BJ (cell line): ENCODE results near the gene KMT2B. TPM values are rescaled to one million over a fixed set of nuclear protein-coding genes. Genes with fewer than 3 reads are reported as not detected.

Source experiments
- CTCF ChIA-PET: fragments of 350-600 bp; formaldehyde crosslinking; extraction: SDS; loops from one replicate; lab custom pipeline; 2021; ENCODE audit warnings: antibody characterized with exemption, inconsistent platforms; lab: Yijun Ruan, JAX
- POLR2A ChIA-PET: fragments of 300-600 bp; sonication (Branson Sonifier 250); formaldehyde crosslinking; extraction: SDS; loops from one replicate; lab custom pipeline; 2021; ENCODE audit warnings: antibody characterized with exemption; lab: Charles Lee
- DNase-seq: peaks from one replicate; pipeline ENCODE4 v3.0.0-alpha.2; 2011; ENCODE audit warnings: low read depth
- H3K27me3 ChIP-seq: 2 replicates; pipeline ENCODE4 v1.6.0; 2011; ENCODE audit warnings: low read length; ENCODE audit not compliant: control insufficient read depth, insufficient read depth
- H3K36me3 ChIP-seq: 2 replicates; pipeline ENCODE4 v1.5.1; 2011; ENCODE audit warnings: low read length; ENCODE audit not compliant: control insufficient read depth, insufficient read depth
- H3K4me3 ChIP-seq: 2 replicates; pipeline ENCODE4 v1.5.1; 2011; ENCODE audit warnings: low read depth, mild to moderate bottlenecking, control low read depth, low read length
- polyA plus RNA-seq: library from polyadenylated mRNA; depleted of rRNA; stranded (reverse); fragments of >200 nt; gene quantifications from 2 replicates; pipeline ENCODE4 v1.2.3, GENCODE V29; 2011
- TF ChIP-seq, protein P1 (sequence below): IDR thresholded peaks from 2 replicates; pipeline ENCODE4 v1.5.1; 2011; ENCODE audit warnings: low read depth, mild to moderate bottlenecking, control low read depth, inconsistent platforms, low read length, moderate library complexity; ENCODE audit not compliant: insufficient read depth

The KMT2B gene
- polyA plus RNA-seq, 1 experiment: 13.3 TPM

GRCh38 chr19:35773020-35773806, 55.4 kb downstream of the KMT2B start:
- CTCF ChIA-PET: interaction anchor here (0.9 kb wide), 1 partner anchor 42 kb away, joined by 3 read pairs; no protein-coding TSS in a partner anchor

GRCh38 chr19:35774274-35775045, 56.7 kb downstream of the KMT2B start:
- no peak for DNase-seq
- ChIA-PET CTCF (interaction anchor here (0.9 kb wide), 1 partner anchor 40 kb away, joined by 3 read pairs; no protein-coding TSS in a partner anchor), POLR2A (no interaction called here)
- Histone ChIP-seq H3K27me3 (no peaks in the 10 kb centered on the region), H3K36me3 (no peaks in the 10 kb centered on the region), H3K4me3 (peak overlapping the region; percentile 24)
- TF ChIP-seq, protein P1, sequence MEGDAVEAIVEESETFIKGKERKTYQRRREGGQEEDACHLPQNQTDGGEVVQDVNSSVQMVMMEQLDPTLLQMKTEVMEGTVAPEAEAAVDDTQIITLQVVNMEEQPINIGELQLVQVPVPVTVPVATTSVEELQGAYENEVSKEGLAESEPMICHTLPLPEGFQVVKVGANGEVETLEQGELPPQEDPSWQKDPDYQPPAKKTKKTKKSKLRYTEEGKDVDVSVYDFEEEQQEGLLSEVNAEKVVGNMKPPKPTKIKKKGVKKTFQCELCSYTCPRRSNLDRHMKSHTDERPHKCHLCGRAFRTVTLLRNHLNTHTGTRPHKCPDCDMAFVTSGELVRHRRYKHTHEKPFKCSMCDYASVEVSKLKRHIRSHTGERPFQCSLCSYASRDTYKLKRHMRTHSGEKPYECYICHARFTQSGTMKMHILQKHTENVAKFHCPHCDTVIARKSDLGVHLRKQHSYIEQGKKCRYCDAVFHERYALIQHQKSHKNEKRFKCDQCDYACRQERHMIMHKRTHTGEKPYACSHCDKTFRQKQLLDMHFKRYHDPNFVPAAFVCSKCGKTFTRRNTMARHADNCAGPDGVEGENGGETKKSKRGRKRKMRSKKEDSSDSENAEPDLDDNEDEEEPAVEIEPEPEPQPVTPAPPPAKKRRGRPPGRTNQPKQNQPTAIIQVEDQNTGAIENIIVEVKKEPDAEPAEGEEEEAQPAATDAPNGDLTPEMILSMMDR: no peak

More at GRCh38 chr19:35773020-35773806, 55.4 kb downstream of the KMT2B start:
- Histone ChIP-seq H3K27me3 (no peaks in the 10 kb centered on the region), H3K36me3 (peaks cover 2% of the 10 kb centered on the region; the same call in 1 of the 2 replicates), H3K4me3 (no peak overlapping the region)
- DNase-seq: no peak
- POLR2A ChIA-PET: no interaction called here
- TF ChIP-seq, protein P1: no peak

GRCh38 chr19:35775046-35775297, 57.2 kb downstream of the KMT2B start:
- peak overlapping the region; percentile 24 for H3K4me3 ChIP-seq
- POLR2A ChIA-PET: no interaction called here

DNA sequence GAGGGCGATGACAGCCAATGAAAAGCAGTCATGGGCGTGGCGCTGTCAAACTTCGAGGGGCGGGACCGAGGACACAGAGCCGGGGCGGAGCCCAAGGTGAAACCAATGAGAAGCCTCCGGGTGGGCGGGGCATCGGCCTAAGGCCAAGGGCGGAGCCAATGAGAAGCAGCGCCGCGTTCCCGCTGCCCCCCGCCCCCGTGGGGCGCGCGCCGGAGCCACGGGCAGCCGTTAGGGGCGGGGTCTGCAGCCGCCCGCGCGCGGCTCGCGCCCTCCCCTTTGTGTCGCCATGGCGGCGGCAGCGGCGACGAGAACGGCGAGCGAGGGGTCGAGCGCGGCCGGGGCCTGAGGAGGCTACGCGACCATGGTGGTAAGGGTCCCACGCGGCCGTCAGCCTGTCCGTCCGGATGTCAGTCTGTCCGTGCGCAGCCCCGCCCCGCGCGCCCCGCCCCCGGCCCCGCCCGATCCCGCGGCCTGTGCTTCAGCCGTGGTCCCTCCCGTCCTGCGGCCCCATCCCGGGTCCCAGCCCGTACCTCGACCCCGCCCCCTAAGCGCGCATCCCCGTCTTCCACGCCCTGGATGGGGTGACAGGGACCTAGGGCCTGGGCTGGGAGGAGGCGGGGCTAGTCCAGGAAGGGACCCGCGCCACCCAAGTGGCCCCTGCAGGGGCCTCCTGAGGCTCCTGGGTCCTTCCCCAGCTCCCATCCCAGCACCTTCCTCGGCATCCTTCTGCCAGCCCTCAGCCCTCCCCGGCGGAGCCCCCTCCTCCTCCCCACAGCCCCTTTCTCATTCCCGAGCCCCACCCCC, 57.7 kb downstream of the KMT2B start, which contains the start of gene ARHGAP33:
Gene ARHGAP33 (plus strand): TSS at position 267 of the 804 bp plus-strand sequence. CDS start 95 bp downstream, at position 362.
- Histone ChIP-seq H3K36me3 (no peaks in the 10 kb centered on the region), H3K27me3 (no peaks in the 10 kb centered on the region), H3K4me3 (peak within 1 kb of the TSS; percentile 77)
- DNase-seq: peak; percentile 68
- POLR2A ChIA-PET: no interaction called here
- CTCF ChIA-PET: interaction anchor here (1.0 kb wide), 1 partner anchor 14 kb away, joined by 3 read pairs; no protein-coding TSS in a partner anchor
- TF ChIP-seq, protein P1: no peak

More at GRCh38 chr19:35775046-35775297, 57.2 kb downstream of the KMT2B start:
- Histone ChIP-seq H3K36me3 (no peaks in the 10 kb centered on the region), H3K27me3 (no peaks in the 10 kb centered on the region)
- TF ChIP-seq, protein P1: no peak
- CTCF ChIA-PET: no interaction called here
- DNase-seq: no peak
